ENCODE data around the gene HDAC4.

- TF ChIP-seq CTCF (IDR thresholded peaks at IDR 0.05) (no peak), ZFX (IDR thresholded peaks at IDR 0.05; ENCODE audit: borderline replicate concordance) (no peak)
Observed at GRCh38 chr2:239378021-239378917, 22.6 kb downstream of the HDAC4 start.

Data from 22Rv1 (cell line).